HK-2 (cell line): ENCODE data around the gene AGT.
"Not testable (repeated sequence)": the region's sequence is repeated elsewhere in the genome, so short reads cannot be mapped to it uniquely, and the experiment has no call there.

Source experiments
- DNase-seq: peaks from one replicate; pipeline ENCODE4 v3.0.0-alpha.2; 2018; ENCODE audit not compliant: unreplicated experiment

AGT gene

DNA sequence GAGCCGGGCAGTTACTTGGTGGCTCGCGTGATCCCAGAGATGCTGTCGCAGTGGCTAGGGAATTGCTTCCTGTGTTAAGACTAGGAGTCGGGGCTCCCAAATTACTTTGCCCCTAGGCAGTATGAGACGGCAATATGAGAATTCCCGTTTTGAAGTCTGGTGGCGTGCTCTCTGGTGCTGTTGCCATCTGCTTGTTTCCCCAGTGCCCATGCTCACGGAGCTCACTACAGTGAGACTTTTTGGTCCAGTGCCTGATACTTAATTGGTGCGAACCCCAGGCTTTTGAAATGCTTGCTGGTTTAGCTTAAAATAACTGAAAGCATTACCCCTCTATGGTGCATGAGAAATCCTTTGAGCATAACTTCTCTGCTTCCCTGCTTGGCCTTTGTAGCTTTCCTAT is 22.3 kb downstream of the AGT start:
- no peak for DNase-seq

DNA sequence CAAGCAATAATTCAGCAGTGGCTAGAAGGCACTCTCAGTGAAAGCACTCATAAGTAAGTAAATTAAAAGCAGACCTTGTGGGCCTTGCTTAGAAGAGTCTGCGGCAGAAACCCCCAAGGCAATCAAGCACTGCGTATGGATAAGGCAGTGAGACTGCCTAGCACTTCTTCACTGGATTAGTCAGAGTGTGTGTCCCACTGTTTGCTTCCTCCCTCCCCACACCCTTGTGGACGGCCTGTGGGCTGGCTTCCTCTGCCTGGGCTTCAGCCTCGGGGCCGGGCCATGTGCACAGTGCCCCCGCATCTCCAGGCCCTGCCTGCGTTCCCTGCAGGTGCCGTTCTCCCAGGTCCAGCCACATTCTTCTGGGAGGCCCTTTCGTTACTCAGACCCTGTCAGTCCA is 23.8 kb downstream of the AGT start:
- DNase-seq, result no peak

- DNase-seq, result no peak
Observed at GRCh38 chr1:230686747-230687146, 27.2 kb downstream of the AGT start.

DNA sequence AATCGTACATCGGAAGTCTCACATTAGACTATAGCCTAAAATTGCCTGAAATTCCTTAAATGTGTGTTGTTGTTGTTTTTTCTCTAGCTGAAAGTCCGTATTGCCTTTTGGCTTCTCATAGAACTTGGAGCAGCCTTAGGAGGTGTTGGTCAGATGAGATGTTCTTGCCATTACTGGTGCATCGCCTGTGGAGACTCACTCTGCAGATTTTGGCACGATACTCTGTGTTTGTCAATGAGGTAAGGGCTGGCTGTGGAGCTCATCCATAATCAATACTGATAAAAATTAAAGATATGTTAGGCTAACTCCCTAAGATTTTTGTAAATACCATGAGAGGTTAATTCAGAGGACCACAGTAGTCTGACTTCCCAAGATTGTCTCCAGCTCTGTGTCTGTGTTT is 28.9 kb downstream of the AGT start:
- no peak for DNase-seq

GRCh38 chr1:230684146-230684545 is 29.8 kb downstream of the AGT start:
- no peak for DNase-seq

- DNase-seq, result no peak
Observed at GRCh38 chr1:230682882-230683610, 30.9 kb downstream of the AGT start.

- DNase-seq, result no peak
Observed at GRCh38 chr1:230682274-230682673, 31.6 kb downstream of the AGT start.

- DNase-seq, result peak; percentile 60
Observed at GRCh38 chr1:230681599-230681998, 32.3 kb downstream of the AGT start.

- no peak for DNase-seq
Observed at GRCh38 chr1:230680300-230681025, 33.5 kb downstream of the AGT start.

DNA sequence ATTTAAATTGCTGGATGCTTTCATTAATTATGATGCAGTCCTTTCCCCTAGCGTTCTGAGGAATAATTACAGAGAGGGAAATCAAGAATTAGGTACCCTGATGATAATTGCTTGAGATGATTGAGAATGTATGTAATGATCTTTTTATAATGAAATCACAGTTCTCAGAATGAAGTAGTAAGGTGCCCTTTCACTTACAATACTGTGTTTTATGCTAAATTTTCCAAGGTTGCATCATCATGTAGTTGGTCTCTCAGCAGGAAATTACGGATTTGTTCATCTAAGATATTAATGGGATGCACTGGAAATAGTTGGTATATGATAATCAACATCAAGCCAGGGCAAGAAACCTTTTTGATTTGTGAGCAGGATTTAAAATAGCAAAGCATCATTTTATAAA is 34.1 kb downstream of the AGT start:
- DNase-seq, result no peak

- no peak for DNase-seq
Observed at GRCh38 chr1:230679192-230679591, 34.7 kb downstream of the AGT start.

DNA sequence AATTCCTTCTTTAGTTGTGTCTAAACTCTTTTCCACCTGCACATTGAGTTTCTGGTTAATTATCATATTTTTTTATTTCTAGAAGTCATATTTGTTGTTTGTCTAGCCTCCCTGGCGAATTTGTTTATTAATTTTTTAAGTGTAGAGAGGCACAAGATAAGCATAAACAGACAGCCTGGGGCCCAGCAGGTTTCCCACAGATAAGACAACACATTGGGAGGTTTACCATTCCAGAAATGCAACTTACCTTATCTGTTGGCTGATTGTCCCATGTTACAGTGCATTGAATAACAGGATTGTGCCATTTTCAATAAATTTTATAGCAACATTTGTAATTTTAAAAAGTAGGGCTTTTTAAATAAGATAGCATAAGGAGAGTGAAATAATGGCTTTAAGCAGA is 36.7 kb downstream of the AGT start:
- no peak for DNase-seq

- no peak for DNase-seq
Observed at GRCh38 chr1:230674581-230674980, 39.3 kb downstream of the AGT start.

DNA sequence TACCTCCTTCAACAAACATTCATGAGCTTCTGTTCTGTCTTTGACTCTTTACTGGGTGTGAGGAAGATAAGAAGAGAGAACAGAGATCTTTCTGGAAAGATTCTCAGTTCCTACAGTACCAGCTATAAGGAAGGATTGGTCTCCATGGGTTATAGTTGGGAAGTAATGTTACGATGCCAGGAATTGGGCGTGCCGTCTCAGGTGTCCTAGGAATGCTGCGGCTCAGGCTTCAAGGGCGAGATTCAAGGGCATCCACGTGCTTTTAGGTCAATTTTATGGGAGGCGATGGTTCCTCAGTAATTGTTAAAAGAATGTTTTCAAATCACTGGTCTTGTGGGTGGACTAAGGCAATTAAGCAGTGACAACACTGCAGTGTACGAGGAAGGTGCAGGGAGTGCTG is 44.4 kb downstream of the AGT start:
- no peak for DNase-seq

DNA sequence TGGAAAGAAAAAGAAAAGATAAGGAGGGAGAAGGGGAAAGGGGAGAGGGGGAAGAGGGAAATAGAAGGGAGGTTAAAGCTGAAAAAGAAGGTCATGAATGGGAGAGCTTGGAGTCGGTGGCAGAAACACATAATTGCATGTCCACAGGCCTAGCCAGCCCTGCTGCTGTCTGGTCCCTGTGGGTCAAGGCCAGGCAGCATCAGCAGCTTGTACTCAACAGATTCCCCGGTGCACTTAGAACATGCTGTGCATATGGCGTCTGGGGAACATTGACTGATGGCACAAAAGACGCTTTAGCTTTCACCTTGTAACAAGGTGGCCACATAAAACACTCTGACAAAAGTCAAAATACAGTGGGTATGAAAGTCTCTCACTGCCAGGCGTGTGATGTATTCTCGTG is 45.7 kb downstream of the AGT start:
- DNase-seq, result no peak

GRCh38 chr1:230661976-230662375 is 51.9 kb downstream of the AGT start:
- DNase-seq, result no peak

- no peak for DNase-seq
Observed at GRCh38 chr1:230658691-230659090, 55.2 kb downstream of the AGT start.

- DNase-seq, result not testable (repeated sequence)
Observed at GRCh38 chr1:230658103-230658502, 55.8 kb downstream of the AGT start.

DNA sequence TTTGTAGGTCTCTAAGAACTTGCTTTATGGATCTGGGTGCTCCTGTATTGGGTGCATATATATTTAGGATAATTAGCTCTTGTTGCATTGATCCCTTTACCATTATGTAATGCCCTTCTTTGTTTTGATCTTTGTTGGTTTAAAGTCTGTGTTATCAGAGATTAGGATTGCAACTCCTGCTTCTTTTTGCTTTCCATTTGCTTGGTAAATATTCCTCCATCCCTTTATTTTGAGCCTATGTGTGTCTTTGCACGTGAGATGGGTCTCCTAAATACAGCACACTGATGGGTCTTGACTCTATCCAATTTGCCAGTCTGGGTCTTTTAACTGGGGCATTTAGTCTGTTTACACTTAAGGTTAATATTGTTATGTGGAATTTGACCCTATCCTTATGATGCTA is 57.2 kb downstream of the AGT start:
- DNase-seq, result not testable (repeated sequence)
